SK-N-MC (cell line): Measurements from ENCODE around the gene ALKAL2.
"Not testable (repeated sequence)": the region's sequence is repeated elsewhere in the genome, so short reads cannot be mapped to it uniquely, and the experiment has no call there.

ENCODE experiments used
- DNase-seq: peaks from one replicate; pipeline ENCODE4 v3.0.0-alpha.2; 2011; ENCODE audit warnings: low read depth, low spot score
- H3K27ac ChIP-seq: fragments of 200-600 bp; sonication (generic); 2 replicates; pipeline ENCODE4 v1.5.1; 2016; ENCODE audit warnings: mixed run types
- H3K36me3 ChIP-seq: fragments of 200-600 bp; sonication (generic); 2 replicates; pipeline ENCODE4 v1.6.1; 2017; ENCODE audit warnings: antibody characterized with exemption, low read length, mixed read lengths; ENCODE audit not compliant: insufficient read depth
- H3K4me3 ChIP-seq: fragments of 200-600 bp; sonication (generic); 2 replicates; pipeline ENCODE4 v1.5.1; 2016
- H3K9ac ChIP-seq: fragments of 200-600 bp; sonication (generic); 2 replicates; pipeline ENCODE4 v1.8.0; 2017; ENCODE audit warnings: mixed run types, mixed read lengths; ENCODE audit not compliant: insufficient read length
- H3K9me3 ChIP-seq: fragments of 200-600 bp; sonication (generic); 2 replicates; pipeline ENCODE4 v1.6.1; 2017; ENCODE audit warnings: low read depth, mild to moderate bottlenecking, antibody characterized with exemption, low read length, moderate library complexity, mixed read lengths
- EZH2 ChIP-seq: fragments of 200-600 bp; sonication (generic); IDR thresholded peaks from one replicate; pipeline ENCODE4 v1.6.1; 2017; ENCODE audit warnings: antibody characterized with exemption
- FOXP2 ChIP-seq: optimal IDR thresholded peaks from 2 replicates; pipeline ENCODE3; 2011; ENCODE audit warnings: mild to moderate bottlenecking, moderate library complexity; ENCODE audit not compliant: insufficient read depth; ENCODE audit errors: extremely low read length, control extremely low read depth
- POLR2AphosphoS5 ChIP-seq: IDR thresholded peaks from 2 replicates; pipeline ENCODE4 v1.6.1; 2012; ENCODE audit warnings: mild to moderate bottlenecking, low read depth, low read length, borderline replicate concordance

Gene ALKAL2

GRCh38 chr2:317501-318424 lies 29.9 kb upstream of the ALKAL2 start:
- Histone ChIP-seq H3K4me3 (no peak overlapping the region), H3K27ac (no peak overlapping the region), H3K36me3 (no peaks in the 10 kb centered on the region), H3K9ac (no peak overlapping the region), H3K9me3 (no peaks in the 10 kb centered on the region)
- TF ChIP-seq FOXP2 (no peak), POLR2AphosphoS5 (no peak), EZH2 (no peak)
- no peak for DNase-seq

GRCh38 chr2:316381-316780 lies 28.5 kb upstream of the ALKAL2 start:
- H3K9ac ChIP-seq = no peak overlapping the region
- no peak for DNase-seq

GRCh38 chr2:315925-316324 lies 28.0 kb upstream of the ALKAL2 start:
- not testable (repeated sequence) for H3K4me3 ChIP-seq, H3K9ac ChIP-seq, DNase-seq, H3K27ac ChIP-seq, H3K9me3 ChIP-seq, H3K36me3 ChIP-seq

More at GRCh38 chr2:316381-316780, 28.5 kb upstream of the ALKAL2 start:
- TF ChIP-seq POLR2AphosphoS5 (no peak), FOXP2 (no peak), EZH2 (no peak)
- Histone ChIP-seq H3K27ac (no peak overlapping the region), H3K4me3 (no peak overlapping the region), H3K9me3 (no peaks in the 10 kb centered on the region), H3K36me3 (no peaks in the 10 kb centered on the region)

- H3K27ac ChIP-seq = no peak overlapping the region
- no peak overlapping the region for H3K9ac ChIP-seq
- TF ChIP-seq EZH2 (no peak), POLR2AphosphoS5 (no peak), FOXP2 (no peak)
- no peaks in the 10 kb centered on the region for H3K36me3 ChIP-seq
- no peak for DNase-seq
- H3K4me3 ChIP-seq = no peak overlapping the region
- H3K9me3 ChIP-seq = no peaks in the 10 kb centered on the region
Observed at GRCh38 chr2:314561-315336, 26.9 kb upstream of the ALKAL2 start.

GRCh38 chr2:313991-314390 lies 26.1 kb upstream of the ALKAL2 start:
- no peak overlapping the region for H3K4me3 ChIP-seq
- no peak overlapping the region for H3K27ac ChIP-seq
- H3K36me3 ChIP-seq = no peaks in the 10 kb centered on the region
- no peak for DNase-seq
- no peak overlapping the region for H3K9ac ChIP-seq
- H3K9me3 ChIP-seq = no peaks in the 10 kb centered on the region
- TF ChIP-seq POLR2AphosphoS5 (no peak), FOXP2 (no peak), EZH2 (no peak)

- no peak overlapping the region for H3K4me3 ChIP-seq
- TF ChIP-seq EZH2 (no peak), FOXP2 (no peak), POLR2AphosphoS5 (no peak)
- H3K9ac ChIP-seq = no peak overlapping the region
- no peak for DNase-seq
- no peaks in the 10 kb centered on the region for H3K36me3 ChIP-seq
- H3K27ac ChIP-seq = no peak overlapping the region
- H3K9me3 ChIP-seq = no peaks in the 10 kb centered on the region
Observed at GRCh38 chr2:310994-311393, 23.1 kb upstream of the ALKAL2 start.

GRCh38 chr2:309954-310510 lies 22.1 kb upstream of the ALKAL2 start:
- TF ChIP-seq FOXP2 (no peak), POLR2AphosphoS5 (no peak), EZH2 (no peak)
- H3K27ac ChIP-seq = no peak overlapping the region
- no peak overlapping the region for H3K4me3 ChIP-seq
- DNase-seq = no peak
- H3K9ac ChIP-seq = no peak overlapping the region
- no peaks in the 10 kb centered on the region for H3K9me3 ChIP-seq
- no peaks in the 10 kb centered on the region for H3K36me3 ChIP-seq
